ENCODE data around the gene CLNS1A.
"Not testable (repeated sequence)": the region's sequence is repeated elsewhere in the genome, so short reads cannot be mapped to it uniquely, and the experiment has no call there.

Gene CLNS1A, protein sequence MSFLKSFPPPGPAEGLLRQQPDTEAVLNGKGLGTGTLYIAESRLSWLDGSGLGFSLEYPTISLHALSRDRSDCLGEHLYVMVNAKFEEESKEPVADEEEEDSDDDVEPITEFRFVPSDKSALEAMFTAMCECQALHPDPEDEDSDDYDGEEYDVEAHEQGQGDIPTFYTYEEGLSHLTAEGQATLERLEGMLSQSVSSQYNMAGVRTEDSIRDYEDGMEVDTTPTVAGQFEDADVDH

DNA sequence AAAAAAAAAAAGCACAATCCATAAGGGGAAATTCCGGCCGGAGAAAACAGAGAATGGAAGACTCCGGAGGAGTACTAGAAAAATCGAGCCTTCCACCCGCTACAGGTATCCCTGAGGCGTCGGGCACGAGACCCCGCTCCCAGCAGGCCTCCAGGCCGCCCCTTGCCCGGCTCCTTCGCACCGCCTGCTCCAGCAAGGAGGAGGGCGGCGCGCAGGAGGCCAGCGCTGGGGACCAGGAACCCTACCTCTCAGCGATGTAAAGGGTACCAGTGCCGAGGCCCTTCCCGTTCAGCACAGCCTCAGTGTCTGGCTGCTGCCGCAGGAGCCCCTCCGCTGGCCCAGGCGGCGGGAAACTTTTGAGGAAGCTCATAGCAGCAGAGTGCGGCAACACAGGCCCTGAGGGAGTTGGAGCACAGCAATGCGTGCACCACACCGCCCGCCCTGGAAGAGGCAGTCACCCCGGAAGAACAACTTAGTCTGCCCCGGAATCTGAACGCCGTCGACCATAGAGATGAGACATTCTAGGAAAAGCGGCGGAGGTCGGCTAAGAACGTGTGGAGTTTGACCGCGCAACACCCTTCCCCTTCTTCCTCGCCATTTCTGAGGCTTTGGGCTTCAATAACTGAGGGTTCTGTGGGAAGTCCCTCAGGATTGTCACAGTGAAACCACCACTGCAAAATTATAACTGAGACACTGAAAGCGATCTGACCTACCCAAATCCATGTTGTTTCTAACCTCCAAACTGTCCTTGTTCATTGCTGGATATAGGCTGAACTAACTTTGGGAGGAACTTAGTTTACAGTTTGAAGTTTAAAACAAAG, at the start of gene CLNS1A:
Gene CLNS1A (minus strand): TSS at position 450 of the 821 bp plus-strand sequence. CDS start 80 bp downstream, at position 370.
- DNase-seq = peak; percentile 93

DNA sequence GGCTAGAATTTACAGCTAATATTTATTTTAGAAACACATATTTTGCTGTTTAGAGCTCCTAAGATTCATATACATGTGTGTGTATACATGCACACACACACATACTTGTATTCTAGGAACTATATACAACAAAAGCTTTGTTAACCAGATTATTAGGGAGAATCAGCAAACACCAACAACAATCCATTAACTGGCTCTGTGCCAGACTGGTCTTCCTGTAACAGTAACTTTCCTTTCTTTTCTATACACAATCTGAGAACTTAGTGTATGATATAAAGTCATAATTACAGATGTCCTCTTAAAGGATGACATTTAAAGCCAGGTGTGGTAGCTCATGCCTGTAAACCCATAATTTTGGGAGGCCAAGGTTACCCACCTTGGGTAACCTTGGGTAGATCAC, 49.5 kb upstream of the CLNS1A start:
- no peak for DNase-seq

DNA sequence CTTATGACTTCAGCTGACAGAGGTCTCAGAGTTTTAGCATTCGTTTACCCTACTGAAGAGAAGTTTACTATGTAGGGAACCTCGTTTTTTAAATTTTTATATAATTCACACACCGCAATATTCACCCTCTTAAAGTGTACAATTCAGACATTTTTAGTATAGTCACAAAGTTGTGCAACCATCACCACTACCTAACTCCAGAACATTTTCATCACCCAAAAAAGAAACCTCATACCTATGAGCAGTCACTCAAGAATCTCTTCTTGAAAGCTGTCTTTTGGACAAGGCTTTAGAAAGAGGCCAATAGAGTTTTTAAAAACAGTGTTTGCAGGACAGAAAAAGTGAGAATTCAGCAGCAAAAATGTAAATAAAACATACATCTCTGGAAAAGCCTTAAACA, 39.5 kb upstream of the CLNS1A start:
- no peak for DNase-seq

DNA sequence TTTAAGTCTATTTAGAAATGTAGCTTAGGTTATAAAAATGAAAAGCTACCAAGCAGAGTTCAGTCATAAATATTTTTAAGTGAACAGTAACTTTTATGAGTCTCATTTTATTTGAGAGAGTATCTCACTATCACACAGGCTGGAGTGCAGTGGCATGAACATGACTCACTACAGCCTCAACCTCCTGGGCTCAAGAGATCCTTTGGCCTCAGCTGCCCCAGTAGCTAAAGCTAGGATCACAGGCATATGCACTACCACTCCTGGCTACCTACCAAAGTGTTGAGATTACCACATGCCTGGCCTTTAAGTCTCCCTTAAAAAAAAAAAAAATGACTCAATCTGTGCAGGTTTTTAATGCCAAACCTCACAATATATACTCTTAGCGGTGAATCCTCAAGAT, 34.7 kb upstream of the CLNS1A start:
- DNase-seq = no peak

DNA sequence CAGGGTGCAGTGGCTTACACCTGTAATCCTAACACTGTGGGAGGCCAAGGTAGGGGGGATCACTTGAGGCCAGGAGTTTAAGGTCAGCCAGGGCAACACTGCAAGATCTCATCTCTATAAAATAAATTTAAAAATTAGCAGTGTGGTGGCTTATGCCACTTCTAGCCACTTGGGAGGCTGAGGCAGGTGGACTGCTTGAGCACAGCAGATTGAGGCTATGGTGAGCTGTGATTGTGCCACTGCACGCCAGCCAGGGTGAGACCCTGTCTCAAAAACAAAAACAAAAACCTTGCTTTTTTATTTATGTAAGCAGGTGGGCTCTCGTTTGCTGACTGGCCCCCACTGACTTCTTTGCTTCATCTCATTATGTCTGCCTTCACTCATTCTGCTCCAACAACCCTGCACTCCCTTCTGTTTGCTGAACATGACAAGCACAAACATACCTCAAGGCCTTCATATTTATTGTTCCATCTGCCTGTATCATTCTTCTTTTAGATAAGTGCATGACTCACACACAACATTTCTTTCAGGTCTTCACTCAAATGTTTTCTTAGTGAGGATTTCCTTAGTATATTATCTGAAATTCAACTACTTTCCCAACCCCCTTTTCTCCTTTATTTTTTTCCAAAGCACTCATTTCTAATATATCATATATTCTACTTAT, 32.4 kb upstream of the CLNS1A start:
- no peak for DNase-seq

DNA sequence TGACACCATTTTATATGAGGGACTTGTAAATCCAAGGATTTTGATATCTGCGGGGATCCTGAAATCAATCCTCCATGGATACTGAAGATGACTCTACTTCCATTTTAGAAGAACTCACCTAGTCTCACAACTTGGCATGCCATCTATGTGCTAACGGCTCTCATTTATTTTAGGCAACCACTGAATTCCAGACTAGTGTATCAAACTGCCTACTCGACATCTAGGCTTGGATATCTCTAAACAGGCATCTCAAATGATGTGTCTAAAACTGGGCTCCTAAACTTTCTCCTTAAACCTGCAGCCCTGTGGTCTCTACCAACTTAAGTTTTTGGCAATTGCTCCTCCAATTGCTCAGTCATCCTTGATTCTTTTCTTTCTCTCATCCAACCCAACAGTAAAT, 31.2 kb upstream of the CLNS1A start:
- no peak for DNase-seq

DNA sequence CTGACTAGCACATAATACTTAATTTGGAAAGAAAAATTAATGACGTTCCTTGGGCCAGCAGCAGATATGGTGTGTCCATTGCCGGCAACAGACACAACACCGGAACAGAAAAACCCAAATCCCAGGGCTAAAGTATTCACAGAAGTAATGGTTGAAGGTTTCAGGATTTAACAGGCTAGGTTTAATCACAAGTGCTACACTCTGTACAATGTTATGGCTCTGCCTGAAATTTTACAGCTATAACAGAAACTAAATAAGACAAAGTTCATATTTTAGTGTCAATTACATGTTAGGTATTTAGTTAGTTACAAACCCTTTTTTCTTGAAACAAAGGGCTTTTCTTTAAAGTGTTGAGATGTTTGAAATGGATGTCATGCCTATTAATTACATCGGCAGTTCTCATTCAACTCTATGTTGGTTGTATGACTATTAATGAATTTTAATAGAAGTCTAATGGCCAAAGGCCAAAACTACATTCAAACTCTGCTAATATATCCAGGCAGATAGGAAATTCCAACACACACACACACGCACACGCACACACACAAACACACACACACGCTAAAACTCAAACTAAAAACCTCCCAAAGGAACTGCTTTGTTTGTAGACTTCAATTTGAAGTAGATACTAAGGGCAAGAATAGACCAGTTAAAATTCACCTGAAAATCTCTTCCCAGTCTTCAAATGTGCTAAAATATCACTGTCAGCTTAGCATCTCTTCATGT, 27.8 kb upstream of the CLNS1A start:
- DNase-seq = no peak

DNA sequence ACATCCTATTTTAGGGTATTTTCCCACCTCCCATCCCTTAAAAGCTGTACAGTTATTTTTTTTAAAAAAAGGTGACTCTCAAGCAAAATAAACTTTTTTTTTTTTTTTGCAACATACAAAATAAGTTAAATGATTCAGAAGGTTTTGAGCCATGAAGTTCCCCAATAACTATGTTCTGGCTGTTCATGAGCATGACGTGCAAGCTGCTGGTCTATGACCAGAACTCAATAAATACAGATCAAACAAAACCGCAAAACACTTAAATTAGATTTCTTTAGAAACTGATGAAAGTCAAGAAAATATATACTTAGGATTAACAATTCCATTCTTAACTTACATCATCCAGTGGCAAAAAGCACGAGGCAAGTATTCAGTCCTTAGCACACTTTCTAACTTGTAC, 24.1 kb upstream of the CLNS1A start:
- no peak for DNase-seq

DNA sequence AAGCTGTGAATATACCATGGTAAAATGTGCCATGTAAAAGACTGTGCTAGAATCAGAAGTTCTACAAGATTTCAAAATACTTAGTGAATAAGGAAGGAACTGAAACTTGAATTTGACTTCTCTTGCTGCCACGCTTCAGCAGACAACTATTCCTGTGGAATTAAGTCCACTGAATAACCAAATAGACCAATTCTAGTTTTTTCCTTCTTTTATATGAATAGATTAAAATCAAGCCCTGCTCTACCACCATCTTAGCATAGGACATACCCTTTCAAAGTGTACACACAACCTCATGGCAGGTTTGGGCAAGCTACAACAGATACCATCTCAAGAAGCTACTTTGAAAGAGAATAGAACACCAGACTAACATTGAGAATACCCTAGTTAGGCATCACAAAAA, 23.4 kb upstream of the CLNS1A start:
- DNase-seq = no peak

DNA sequence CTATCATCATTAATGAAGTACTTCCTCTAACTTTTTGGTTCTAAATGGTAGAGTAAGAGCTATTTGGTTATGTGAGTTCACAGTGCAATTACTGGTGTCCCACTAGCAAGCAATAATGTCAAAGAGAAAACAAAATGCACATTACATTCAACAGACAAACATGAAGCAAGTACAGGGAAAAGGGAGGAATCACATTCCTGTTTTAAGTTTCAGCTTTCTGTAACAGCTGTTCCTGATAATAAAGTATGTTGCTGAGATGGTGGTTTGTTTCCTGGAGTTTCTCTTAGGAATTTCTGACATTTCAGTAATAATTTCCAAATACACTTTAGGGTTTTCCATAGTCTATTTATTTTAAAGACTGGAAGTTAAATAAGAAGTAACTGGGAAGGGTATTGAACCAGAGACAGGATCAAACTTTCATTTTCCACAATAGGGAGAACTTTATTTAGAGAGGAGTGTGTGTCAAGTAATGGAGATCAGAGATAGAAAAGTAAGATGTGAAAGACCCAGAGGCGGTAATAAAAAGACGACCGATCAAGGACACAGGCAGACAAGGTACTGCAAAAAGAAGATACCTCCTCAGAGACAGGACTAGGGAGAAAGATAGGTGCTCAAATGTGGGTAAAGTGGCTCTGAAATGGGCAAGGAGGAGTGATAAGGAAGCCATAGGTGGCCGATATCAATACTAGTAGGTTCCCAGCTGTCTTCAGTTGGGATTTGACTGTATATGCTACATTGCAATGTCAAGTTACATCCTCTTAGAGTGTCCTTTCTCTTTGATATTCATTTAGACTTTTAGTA, 20.8 kb upstream of the CLNS1A start:
- no peak for DNase-seq

DNA sequence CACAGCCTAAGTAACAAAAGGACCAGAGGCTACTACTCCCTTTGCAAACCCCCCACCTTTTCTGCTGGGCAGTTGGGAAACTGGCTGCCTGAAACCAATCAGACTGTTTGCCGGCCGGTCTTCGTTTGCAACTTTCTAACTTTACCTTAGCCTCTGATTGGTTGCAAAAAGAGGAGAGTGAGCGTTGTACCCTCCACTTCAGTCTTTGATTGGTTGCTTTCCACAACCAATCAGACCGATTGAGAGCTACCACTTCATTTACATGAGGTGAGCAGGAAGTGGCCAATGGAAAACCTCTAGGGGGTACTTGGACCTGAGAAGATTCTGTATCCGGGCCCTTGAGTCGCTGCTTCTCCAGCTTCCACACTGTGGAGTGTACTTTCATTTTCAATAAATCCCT, 18.8 kb upstream of the CLNS1A start:
- DNase-seq = no peak

DNA sequence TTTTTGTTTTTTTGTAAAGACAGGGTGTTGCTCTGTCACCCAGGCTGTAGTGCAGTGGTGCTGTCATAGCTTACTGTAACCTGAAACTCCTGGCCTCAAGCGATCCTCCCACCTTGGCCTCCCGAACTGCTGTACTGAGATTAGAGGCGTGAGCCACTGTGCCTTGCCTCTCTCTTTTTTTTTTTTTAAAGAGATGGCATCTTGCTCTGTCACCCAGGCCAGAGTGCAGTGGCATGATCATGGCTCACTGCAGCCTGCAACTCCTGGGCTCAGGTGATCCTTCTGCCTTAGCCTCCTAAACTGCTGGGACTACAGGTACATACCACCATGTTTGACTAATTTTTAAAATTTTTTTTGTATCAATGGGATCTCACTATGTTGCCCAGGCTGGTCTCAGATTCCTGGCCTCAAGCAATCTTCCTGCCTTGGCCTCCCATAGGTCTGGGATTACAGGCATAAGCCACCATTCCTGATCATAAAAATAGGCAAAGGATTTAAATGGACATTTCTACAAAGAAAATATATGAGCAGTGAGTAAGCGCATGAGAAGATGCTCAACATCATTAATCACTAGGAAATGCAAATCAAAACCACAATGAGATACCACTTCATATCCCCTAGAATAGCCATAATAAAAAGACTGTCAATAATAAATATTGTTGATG, 17.3 kb upstream of the CLNS1A start:
- DNase-seq = no peak

DNA sequence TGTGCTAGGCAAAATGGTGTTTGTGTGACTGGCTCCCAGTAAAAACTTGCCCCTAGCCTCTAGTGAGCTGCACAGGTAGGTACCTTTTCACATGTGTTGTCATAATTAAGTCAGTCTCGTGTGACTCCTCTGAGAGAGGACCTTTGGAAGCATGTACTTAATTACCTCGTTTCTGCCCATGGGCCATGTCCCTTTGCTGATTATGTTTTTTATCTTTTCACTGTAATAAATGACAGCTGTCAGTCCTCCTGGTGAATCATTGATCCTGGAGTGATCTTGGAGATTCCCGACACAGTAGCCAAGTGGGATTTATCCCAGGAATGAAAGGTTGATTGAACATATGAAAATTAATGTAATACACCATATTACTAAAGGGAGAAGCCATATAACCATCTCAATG, 12.5 kb upstream of the CLNS1A start:
- DNase-seq = no peak

DNA sequence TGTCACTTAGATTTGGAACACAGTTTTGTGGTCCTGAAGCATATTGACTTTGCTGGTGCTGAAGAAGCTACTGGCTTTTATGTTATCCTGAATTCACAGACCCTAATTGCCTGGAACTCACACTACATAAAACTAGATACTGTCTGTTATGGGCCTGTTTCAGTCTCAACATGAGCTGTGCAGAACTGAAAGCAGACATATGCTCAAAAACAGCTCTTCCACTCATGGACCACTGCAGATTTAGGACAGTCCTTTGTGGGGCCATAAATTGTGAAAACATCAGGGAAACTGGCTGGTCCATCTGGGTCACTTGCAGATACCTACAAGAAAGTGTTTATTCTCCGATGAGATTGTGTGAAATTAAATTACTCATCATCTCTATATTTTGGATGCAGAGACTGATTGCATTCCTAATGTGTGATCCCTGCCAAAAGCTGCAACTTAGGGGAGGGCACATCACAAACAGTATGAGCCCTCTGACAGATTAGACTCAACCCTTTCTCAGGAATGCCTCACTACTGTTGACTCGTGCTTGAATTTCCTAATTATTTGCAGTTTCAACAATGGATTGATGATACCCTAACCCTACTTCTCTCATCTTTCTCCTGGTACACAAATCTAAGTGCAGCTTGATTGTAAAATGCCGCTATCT, 10.2 kb upstream of the CLNS1A start:
- no peak for DNase-seq

DNA sequence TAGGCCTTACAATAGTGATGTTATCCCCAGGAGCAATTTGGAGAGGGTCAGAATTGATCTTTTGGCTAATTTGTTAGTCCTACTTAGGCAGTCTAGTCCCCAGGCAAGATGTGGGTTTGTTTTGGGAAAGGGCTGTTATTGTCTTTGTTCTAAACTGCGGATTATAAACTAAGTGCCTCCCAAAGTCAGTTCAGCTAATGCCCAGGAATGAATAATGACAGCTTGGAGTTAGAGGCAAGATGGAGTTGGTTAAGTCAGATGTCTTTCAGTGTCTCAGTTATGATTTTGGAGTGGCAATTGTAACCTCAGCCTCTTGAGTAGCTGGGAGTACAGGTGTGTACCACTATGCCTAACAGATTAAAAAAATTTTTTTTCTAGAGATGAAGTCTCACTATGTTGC, 7.3 kb upstream of the CLNS1A start:
- DNase-seq = no peak

DNA sequence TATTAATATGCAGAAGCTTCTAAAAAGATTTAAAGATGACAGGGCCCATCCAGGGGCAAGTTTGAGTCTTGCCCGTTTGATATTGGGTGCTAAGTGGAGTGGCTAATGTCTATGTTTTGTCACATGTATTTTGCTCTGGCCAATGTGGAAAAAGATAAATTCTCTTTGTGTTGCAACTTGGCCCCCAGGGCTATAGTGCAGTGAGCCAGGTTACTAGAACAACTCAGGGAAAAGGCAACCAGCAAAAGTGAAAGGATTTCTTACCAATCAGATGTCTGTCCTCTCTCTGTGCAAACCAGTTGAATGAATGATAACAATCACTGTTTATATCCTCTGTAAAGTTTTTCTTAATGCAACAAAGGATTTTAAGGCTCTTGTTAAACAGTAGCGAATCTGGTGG, 4.6 kb upstream of the CLNS1A start:
- no peak for DNase-seq

DNA sequence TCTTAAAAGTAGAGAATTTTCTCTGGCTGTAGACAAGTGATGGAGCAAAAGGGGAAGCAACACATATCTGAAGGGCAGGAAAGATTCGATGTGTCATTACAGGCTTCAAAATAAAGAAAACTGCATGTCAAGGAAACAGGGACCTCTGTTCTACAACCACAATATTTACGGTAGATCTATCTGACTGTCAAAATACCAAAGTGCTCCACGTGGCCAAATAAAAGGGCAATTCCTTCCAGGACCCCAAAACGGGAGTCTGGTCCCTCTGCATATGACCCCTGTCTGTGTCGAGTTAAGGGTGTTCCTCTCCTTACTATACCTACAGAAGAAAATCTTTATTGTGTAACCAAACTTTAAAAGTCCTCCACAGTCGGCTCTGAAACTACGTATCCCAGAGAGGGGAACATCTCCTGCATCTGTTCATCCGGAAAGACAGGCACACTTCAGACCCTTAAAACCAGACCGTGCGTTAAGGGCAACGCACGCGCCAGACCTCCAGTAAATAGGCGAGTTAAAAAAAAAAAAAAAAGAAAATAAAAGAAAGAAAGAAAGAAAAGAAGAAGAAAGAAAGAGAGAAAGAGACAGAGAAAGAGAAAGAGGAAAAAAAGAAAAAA, 756 bp downstream of the CLNS1A start:
- peak; percentile 20 for DNase-seq

DNA sequence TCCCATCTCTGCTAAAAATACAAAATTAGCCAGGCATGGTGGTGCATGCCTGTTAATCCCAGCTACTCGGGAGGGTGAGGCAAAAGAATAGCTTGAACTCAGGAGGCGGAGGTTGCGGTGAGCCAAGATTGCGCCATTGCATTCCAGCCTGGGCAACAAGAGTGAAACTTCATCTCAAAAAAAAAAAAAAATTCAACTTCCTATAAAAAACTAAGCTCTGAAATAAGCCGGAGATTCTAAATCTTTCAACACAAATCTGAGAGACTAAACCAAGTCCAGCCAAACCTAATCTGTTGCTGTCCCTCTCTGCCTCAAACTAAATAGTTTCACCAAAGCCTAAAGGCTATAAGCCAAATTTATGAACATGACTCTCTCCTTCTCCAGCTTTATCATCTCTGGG, 3.7 kb downstream of the CLNS1A start:
- not testable (repeated sequence) for DNase-seq

DNA sequence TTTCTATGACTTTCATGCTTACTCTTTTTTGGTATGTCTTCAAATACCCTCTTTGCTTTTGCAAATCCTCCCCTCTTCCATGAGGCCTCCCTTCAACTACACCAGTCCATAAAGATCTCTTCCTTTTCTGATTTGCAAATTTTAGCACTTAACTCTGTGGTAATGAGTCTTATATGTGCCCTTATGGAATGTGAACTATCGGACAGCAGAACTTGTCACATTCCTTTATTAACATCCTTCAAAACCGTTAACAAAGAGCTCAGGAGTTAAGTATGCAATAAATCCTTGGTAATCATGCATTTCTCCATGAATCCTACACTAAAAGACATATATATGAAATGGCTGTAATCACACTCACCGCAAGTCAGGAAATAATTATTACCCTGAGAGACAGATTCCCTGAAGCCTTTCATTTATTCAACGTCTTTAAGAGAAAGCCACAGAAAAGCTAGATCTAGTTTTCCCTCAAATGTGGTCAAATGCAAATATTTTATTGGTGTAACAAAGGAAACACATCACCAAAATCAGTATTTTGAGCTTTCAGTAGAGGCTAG, 7.4 kb downstream of the CLNS1A start:
- DNase-seq = no peak

DNA sequence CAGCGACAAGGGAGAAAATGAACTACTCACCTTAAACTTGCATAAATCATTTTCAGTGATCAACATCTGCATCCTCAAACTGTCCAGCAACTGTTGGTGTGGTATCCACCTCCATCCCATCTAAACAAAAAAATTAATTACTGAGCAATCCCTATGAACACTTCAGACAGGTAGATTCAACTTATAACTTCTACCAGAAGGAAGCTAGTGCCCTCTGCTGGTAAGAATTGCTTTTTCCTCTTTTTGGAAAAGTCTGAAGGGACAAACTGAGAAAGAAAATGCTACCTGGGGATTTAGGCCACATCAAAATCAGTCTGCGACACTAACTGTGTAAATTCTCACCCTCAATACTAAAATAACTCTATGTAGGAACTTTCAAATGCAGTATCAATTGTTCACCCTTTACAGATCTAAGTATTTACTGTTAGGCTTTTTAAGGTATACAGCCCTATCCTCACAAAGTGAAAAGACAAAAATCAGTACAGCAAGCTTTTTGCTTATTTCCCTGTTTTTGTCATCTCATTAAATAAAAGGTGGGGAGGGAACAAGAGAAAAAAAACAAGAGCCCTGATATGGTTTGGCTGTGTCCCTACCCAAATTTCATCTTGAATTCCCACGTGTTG, 17.9 kb downstream of the CLNS1A start:
- DNase-seq = peak; percentile 56

All from activated CD4-positive, alpha-beta T cell treated with anti-CD3 and anti-CD28 coated beads, Interleukin-10, Interleukin-2, amounts not matched to agents 100 ng/mL and 50 ng/mL, durations not matched to agents 16 hours and 8 hours (primary cell).